NCI-H1092 treated with DMSO at 0.1 percent for 48 hours (cell line): ENCODE measurements around the gene RPLP1.
A peak's percentile ranks its signal among the peaks of the same experiment; 100 is the strongest.

Experiments
- DNase-seq: peaks from one replicate; lab custom pipeline; 2025; lab: John Stamatoyannopoulos, UW

Gene RPLP1

DNA sequence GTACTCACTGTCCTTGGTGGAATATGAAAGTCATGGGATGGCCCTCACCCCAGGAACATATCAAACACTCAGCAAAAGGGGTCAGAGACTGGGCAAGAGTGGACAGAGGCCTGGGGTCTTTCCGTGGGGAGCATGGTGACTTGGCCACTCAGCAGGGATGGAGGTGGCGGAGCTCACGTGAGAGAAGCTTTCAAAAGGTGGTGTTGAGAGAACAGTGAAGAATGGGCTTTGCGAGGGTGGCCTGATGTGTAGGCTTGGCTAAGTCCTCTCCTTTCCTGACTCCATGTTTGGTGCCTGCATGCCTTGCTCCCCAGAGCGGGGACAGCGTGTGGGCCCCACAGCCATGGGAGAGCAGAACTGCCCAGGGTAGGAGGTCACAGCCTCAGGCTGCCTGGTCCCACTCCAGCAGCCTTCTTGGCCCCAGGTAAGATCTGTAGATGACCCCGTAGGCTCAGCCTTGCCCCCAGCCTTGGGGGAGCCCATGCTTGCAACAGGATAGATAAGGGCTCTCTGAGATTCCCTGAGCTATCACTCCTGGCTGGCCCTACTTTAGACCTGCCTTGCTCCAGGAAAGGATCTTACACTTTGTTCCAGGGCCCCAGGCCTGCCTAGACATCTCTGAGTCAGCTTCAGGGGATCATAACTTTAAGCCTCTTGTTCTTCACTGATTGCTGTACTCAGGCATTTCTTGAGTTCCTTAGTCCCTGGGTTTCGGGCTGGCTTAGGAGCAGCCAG lies 17.0 kb downstream of the RPLP1 start:
- DNase-seq: no peak

DNA sequence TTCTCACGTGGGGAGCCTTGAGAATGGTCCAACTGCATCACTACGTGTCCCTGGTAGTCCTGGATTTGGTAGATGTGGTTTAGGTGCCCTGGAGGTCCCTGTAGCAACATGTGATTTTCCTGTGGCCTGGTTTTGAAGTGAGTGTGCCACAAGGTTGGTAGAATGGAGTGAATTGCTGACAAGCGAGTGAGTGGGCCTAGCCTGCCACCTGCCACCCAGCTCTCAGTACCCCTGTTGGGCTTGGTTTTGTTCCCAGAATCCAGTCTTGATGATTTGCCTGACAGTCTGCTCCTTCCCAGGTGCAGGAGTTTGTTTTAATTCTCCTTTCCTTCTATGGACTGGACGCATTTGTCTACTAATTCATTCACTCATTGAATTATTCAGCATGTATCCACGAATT lies 19.4 kb downstream of the RPLP1 start:
- no peak for DNase-seq

DNA sequence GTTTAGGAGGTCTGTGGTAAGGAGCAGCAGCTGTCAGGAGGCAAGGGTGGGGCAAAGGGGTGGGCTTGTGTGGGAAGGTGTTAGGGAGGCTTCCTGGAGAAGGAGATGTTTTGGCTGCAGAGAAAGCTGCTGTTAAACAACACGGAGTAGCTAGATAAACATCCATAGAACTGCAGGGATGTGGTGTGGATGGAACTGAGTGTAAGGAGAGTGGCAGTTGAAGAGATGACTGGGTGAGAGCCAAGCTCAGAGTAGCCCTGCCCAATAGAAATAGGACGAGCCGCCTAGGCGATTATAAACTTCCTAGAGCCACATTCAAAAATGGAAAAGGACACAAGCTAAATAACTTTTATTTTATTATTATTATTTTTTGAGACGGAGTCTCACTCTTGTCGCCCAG lies 19.9 kb downstream of the RPLP1 start:
- DNase-seq: peak; percentile 44

DNA sequence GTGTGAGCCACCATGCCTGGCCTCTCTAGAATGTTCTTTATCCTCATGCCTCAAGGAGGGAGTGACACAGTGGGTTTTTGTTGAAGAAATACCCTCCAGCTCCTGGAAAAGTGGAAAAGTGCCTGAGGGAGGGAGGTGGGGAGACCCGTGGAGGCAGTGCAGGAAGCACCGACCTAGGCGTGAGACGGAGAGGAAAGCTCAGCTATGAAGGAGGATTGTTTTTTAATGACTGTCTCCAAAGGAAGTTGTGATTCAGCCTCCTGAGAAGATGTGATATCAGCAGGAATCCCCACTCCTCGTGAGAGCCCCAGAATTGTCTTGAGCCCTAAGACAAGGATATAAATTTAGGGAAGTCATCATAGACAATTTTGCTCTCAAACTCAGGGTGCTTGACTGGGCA lies 21.7 kb downstream of the RPLP1 start:
- no peak for DNase-seq

DNA sequence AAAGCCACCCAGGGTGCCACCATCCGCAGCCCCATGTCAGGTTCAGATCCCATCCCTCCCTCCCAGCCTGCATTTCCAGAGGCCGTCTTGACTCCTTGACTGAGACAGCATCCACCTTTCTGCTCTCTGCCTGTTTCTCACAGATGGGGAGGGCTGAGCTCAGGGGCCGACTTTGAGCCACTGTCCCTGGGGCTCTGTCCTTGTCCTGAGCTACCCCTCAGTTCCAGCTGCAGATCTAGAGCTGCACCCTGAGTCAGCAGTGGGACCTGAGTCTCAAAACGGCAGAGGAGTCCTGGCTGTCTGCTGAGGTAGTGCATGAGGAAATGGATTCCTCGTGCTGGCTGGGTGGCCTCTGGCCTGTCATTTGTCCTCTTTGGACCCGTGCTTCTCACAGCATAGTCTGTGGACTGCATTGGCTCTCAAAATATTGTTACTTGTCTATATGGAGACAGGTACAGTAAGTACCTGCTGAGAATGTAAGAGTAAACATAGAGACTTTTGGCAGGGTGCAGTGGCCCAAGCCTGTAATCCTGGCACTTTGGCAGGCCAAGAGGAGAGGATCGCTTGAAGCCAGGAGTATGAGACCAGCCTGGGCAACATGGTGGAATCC lies 22.3 kb downstream of the RPLP1 start:
- no peak for DNase-seq

DNA sequence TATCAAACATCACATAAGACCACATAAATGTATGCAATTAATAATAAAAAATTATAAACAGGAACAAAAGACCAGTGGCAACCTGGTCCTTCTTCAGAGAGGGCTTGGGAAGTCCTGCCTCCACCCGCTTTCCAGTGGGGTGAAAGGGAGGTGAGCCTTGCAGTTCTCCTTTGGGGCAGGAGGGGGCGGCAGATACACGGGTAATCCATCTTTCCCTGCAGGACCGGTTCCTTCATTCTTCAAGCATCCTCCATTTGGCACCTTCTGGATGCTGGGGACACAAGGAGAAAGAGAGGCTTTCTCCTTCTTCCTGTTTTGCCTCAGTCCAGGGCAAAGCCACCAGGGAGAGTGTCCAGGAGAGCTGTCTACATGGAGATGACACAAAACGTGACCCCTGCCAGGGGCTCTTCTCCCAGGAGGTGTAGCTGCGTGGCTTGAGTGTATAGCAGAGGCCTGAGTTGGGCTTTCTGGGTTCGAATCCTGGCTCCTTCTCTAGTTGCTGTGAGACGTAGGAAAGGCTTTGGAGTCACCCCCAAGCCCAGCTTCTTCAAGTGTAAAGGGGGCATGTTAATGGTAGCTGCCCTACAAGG lies 23.2 kb downstream of the RPLP1 start:
- DNase-seq: peak; percentile 21

DNA sequence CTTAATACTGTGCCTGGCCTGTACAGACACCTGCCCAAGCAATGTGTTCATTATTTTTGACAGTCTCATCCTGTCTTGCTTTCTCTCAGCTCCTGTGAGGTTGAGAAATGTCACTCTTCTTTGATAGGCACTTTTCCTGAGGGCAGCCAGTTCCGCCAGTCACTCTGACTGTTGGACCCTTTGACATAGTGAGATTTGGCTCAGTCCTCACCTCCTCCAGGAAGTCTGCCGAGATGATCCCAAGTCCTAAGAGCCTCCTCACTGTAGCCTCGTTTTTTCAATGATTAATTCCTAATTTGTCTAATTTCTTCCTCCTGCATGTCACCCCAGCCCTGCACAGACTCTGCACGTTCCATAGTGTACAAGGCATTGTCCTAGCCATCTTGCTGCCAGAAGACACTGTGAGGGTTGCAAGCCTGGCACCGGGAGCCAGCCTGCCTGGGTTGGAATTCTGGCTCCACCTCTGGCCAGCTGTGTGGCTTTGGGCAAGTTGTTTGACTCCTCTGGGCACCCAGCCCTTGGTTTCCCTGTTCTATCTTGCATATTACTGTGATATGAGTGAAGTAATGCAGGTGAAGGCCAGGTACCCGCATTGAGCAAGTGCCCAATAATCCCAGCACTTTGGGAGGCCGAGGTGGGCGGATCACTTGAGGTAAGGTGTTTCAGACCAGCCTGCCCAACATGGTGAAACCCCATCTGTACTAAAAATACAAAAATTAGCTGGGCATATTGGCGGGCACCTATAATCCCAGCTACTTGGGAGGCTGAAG lies 24.3 kb downstream of the RPLP1 start:
- no peak for DNase-seq

DNA sequence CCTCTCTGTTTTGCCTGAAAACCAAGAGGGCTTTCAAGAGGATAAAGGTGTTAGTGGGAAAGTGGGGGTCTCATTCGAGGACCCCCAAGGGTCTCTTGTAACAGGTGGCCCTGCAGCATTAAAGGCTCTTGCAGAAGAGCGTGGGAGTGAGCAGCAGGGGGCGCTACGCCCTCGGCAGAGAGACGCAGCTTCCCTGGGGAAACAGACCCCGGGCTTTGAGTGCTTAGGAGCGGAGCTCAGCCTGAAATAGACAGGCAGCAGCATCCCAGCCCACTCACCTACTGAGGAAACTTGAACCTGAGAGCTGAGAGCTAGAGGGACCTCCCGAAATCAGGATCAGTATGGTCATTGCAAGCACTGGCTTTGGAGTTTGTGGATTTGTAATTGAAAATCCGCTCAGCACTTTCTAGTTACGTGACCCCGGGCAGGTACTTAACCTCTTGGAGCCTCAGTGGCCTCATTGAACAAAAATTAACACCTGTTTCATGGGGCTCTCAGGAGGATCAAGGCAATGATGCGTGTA lies 25.7 kb downstream of the RPLP1 start:
- peak; percentile 56 for DNase-seq

DNA sequence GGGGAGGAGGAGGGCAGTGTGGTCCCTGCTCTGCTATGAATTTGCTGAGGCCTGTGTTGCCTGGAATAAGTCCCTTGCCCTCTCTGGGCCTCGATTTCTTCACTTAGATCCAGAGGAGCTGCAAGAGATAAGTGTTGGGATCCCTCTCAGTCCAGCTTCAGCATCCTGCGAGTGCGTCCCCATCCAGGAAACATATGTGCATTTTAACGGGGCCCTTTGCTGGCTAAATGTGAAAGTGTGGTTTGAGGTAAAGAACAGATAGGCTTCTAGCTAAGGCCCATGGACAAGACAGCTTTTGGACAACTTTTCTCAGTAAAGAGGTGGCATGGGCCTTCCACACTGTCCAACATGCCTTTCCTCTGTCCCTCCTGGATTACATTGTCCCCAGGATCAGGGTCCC lies 26.5 kb downstream of the RPLP1 start:
- no peak for DNase-seq

DNA sequence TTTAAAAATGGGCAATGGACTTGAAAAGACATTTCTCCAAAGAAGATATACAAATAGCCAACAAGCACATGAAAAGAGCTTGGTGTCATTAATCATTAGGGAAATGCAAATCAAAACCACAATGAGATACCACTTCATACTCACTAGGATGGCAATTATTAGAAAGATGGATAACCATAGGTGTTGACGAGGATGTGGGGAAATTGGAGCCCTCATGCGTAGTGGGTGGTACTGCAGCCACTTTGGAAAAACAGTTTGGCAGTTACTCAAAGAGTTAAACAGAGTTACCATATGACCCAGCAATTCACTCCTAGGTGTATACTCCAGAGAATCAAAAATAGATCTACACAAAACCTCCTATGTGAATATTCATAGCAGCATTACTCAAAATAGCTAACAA lies 27.4 kb downstream of the RPLP1 start:
- DNase-seq: no peak

DNA sequence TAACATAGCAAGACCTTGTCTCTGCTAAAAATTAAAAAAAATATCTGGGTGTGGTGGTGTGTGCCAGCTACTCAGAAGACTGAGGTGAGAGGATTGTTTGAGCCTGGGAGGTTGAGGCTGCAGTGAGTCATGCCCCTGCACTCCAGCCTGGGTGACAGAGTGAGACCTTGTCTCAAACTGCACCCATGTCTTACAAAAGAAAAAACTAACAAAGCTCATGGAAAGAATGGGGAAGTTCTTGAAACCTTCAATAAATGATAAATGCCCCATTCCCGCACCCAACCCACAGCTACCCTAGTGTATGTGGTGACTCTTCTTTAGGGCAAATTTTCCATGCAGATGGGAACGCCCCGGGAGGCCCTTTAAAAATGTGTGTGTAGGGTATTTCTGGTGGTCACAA lies 28.3 kb downstream of the RPLP1 start:
- no peak for DNase-seq

DNA sequence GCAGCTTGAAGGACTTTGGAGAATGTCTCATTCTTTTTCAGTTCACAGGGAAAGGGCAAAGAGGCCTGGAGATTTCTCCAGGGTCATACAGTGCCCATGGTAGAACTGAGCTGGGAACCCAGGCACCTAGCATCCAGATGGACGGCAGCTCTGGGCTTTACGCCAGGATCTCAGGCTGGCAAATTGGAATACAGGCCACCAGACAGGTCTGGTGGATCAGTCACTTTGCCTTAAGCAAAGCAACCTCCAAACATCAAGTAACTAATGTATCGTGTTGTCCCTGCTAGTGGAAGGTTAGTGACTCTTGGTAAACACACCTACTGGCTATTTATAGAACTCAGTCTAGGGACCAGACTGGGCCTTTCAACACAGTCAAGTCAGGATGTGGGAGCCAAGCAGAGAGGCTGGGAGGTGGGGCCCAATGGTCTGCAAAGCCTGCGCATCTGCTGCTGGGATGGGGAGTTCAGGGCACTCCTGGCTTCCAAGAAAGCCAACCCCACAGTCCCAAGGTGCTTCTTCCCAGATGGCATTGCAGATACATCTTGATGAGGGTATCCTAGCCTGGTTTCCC lies 30.2 kb downstream of the RPLP1 start:
- DNase-seq: no peak

DNA sequence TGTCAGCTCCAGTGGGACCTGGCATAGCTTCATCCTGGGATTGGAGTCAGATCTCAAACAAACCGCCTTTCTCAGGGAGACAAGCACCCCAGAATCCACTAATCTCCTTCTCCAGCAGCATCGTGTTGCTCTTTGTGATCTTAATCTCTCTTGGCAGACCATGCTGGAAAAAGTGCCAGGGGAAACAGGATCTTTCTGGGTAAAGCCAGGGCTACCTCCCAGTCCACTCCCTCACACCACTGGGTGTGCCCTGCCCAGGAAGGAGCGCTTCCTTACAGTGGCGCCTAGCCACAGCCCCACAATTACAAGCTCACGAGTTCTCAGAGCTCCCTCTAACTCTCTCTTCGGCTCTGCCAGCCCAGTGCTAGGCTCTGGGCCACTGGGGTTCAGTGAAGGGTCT lies 32.2 kb downstream of the RPLP1 start:
- DNase-seq: no peak

DNA sequence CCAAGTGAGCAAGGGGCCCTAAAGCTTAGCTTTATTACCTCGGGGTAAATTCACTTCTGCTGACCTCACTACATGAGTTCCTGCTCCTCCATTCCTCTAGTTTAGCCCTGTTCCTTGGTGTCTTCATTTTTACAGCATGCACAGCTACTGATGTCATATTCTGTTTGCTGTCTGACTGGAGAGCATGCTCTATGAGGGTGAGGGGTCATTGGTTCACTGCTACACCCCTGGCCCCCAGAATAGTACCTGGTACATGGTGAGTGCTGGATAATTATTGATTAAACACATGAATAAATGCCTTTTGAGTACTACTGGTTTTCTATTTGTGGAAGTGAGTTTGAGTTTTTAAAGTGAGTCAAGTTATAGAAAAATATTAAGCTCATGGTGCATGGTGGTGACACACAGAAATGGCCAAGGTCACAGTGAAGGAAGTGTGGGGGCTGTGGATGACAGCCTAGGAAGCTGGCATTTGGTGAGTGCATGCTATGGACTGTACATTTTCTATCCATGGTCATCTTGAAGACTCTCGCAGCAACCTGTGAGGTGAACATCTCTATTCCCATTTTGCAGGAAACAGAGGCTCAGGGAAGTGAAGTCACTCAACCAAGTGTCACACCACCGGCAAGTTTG lies 34.0 kb downstream of the RPLP1 start:
- no peak for DNase-seq

DNA sequence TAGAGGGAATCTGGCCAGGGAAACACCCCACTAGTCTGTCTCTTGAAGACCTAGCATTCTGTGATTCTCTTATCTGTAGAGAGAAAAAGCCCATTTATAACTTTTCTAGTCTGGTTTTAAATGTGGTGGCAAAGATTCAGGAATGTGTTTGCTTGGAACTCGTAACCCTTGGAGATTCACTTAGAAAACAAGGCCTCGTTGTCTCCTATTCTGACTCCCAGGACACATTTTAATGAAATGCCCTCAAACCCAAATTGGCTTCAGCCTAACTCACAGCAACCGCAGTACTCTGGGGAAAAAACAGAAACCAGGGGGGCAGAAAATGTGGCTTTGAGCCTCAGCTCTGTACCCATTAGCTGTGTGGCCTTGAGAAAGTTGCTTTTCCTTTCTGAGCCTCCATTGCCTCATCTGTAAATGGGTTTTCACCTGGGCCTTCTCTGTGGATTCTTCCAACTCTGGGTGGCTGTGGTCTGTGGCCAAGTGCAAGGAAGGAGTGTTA lies 36.5 kb downstream of the RPLP1 start:
- no peak for DNase-seq

DNA sequence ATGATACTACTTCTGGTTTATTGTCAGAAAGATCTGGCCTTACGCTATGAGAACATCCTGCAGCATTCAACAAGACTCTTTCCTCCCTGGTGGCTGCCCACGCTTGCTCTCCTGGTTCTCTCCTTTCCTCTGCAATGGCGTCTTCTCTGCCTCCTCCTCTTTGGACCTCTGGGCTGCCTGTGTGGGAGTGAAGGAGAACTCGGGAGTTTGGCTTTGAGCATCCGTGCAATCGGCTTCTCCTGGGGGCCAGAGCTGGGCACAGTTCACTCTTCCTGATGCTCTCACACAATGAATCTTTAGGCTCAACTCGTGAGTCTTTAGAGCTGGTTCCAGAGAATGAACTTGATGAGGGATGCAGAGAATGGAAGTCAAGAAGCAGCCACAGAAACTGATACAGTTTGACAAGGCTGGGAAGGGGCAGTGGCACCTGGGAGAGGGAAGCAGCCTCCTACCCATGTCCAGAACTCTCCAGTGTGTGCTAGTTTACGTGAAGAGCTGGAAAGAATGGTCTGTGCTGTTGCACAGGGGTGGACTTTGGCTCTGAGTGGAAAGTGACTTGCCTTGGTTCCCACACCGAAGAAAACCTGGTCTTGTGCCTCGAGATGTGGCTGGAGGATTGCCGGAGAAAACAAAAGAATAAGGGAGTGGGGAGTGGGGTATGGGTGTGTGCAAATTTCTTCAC lies 37.9 kb downstream of the RPLP1 start:
- DNase-seq: no peak

DNA sequence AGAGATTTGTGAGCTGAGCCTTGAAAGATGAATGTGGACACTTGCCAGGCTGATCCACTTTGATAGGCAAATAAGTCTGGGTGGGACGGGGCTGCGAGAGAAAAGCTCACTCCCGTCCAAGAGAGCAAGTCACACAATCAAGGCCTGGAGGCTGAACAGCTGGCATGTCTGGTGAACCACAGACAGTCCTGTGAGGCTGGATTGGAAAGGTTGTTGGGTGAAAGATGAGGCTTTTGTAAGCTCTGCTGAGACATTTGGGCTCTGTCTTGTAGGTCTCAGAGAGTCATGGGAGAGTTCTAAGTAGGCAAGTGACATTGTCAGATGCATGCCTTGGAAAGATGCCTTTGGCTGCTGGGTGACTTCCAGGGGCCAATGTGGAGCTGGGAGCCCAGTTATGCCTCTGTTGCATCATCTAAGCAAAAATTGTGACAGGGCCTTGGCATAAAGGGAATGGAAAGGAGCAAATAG lies 38.5 kb downstream of the RPLP1 start:
- no peak for DNase-seq

DNA sequence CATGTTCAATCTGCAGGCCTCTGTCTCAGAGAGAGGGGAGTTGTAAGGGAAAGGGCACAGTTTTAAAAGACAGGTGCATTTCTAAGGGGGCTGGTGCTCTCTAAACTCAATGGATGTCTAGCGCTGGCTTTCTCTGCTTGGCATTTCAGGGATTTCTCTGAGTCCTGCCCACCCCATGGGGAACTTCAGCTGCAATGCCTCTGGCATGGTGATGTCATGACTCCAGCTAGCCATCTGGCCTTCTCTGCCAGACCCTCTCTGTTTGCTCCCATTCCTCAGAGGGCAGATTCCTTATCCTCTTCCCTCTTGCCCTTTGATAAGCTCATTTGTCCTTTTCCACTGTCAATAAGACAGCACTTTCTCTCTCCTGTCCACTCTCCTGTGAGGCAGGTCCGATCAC lies 40.8 kb downstream of the RPLP1 start:
- no peak for DNase-seq

DNA sequence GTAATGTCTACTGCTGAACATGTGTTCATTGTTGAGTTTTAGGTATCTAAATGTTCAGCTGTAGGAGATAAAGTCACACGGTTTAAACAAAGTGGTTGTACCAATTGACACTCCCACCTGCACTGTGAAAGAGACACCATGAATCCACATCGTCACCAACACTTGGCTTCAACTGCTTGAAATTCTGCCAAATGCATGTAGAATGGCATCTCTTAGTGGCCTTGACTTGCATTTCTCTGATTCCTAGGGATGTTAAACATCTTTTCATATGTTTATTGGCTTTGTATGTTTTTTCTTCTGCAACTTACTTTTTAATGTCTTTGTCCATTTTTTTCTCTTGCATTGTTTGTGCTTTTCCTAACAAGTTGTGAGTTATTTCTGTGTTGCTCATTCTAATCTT lies 43.4 kb downstream of the RPLP1 start:
- DNase-seq: peak; percentile 27

DNA sequence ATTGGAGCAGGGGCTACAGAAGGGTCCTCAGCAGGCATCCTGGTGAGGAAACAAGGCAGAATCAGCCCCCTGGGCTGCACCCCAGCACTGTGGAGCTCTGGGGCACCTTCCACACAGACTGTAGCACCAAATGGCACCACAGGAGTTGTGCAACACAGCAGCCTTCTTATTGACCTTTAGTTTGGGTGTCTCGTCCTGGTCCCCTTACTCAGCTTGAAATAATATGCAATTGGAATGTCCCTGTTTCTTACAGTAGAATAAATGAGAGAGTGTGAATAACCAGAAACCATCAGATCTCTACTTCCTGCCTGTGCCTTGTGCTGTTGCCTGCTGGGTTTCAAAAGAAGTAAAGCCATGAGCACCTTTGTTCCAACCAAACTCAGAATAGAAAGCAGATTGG lies 44.5 kb downstream of the RPLP1 start:
- DNase-seq: no peak

DNA sequence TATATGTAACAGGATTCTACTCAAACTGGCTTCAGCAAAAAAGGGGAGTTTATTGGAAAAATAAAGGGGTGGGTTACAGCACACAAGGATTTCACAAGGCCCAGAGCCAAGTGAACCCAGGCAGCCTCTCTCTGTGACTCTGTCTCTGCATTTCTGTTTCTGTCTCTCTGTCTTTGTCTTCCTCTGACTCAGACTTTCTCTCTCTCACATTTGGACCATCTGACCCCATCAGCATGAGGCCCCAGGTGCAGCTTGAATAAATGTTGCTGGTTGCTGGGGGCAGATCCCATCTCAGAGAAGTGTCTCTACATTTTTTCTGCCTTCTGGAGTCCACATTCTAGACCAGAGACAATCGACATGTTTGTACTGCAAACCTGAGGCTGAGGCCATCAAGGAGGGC lies 45.0 kb downstream of the RPLP1 start:
- no peak for DNase-seq
